ENCODE results near the gene DPYSL4. TPM values are rescaled to one million over a fixed set of nuclear protein-coding genes. Genes with fewer than 3 reads are reported as not detected.

Gene DPYSL4
- total and polyA plus RNA-seq, 2 of the 4 experiments (the other 2 are of a cell fraction): 8.1 to 30.5 TPM

GRCh38 chr10:132204078-132204780 is 17.5 kb downstream of the DPYSL4 start:
- Histone ChIP-seq H3K27me3 (ENCODE audit: control insufficient read depth, insufficient read depth, low read length) (no peaks in the 10 kb centered on the region), H2BK120ac (ENCODE audit: low read depth, low read length) (no peak overlapping the region), H3K23ac (ENCODE audit: low read depth, low read length) (no peak overlapping the region), H3K4me3 (ENCODE audit: insufficient read depth, low read depth, low read length) (no peak overlapping the region), H4K5ac (ENCODE audit: low read depth, low read length) (no peak overlapping the region), H3K4me1 (ENCODE audit: control insufficient read depth, insufficient read depth, low read length) (no peaks in the 10 kb centered on the region), H2BK15ac (ENCODE audit: low read depth, low read length) (no peak overlapping the region), H3K9ac (ENCODE audit: low read depth, low read length) (no peak overlapping the region), H2AFZ (replicated peaks; ENCODE audit: low read length, poor library complexity) (no peak overlapping the region), H4K8ac (ENCODE audit: low read depth in 2 of 2, low read length in 2 of 2) (no peak overlapping the region), H3K18ac (ENCODE audit: low read depth, low read length) (no peak overlapping the region), H2BK20ac (ENCODE audit: low read depth, low read length) (no peak overlapping the region), H3K56ac (ENCODE audit: extremely low read depth, insufficient read depth, low read length) (no peak overlapping the region), H3K9me1 (ENCODE audit: insufficient read depth, low read length) (no peaks in the 10 kb centered on the region), H3K4me2 (ENCODE audit: low read depth, low read length) (no peak overlapping the region), H3K79me1 (ENCODE audit: low read depth in 1 of 2, low read length in 2 of 2) (no peaks in the 10 kb centered on the region), H3K27ac (ENCODE audit: insufficient read depth, low read length) (no peak overlapping the region), H3K9me3 (ENCODE audit: control insufficient read depth, insufficient read depth, low read length) (no peaks in the 10 kb centered on the region), H2BK5ac (ENCODE audit: low read depth, low read length, poor library complexity, severe bottlenecking) (no peak overlapping the region), H4K20me1 (ENCODE audit: insufficient read depth, low read length) (no peaks in the 10 kb centered on the region), H2AK5ac (ENCODE audit: low read depth, low read length) (no peak overlapping the region), H3K4ac (ENCODE audit: low read depth, low read length) (no peak overlapping the region), H3K36me3 (ENCODE audit: control insufficient read depth, insufficient read depth, low read length) (peaks cover 14% of the 10 kb centered on the region), H4K91ac (ENCODE audit: insufficient read depth, low read depth, low read length) (no peak overlapping the region), H2AK9ac (replicated peaks; ENCODE audit: low read depth, low read length, poor library complexity) (no peak overlapping the region), H3K14ac (replicated peaks; ENCODE audit: low read depth, low read length) (no peak overlapping the region)
- in situ Hi-C loops (cut with MboI; ENCODE audit: low sequenced_read_pairs) (no loop called here), intact Hi-C loops (cut with micrococcal nuclease) (no loop called here), dilution Hi-C loops (cut with HindIII; ENCODE audit: low sequenced_read_pairs, unreplicated experiment) (no loop called here)
- CTCF ChIA-PET: interaction anchor here (0.5 kb wide), 1 partner anchor 291 kb away, joined by 4 read pairs; no protein-coding TSS in a partner anchor
- DNase-seq (no peak), ATAC-seq (ENCODE audit: low read depth) (no peak)
- BruUV-seq (replicated peaks): no TSS peak
- TF ChIP-seq CEBPB (IDR thresholded peaks at IDR 0.05; ENCODE audit: low read depth, low read length) (no peak), NFE2L2 (IDR thresholded peaks at IDR 0.05; ENCODE audit: low read depth, low read length) (no peak), ELK1 (IDR thresholded peaks at IDR 0.05; ENCODE audit: borderline replicate concordance, low read depth, low read length) (no peak), RFX5 (IDR thresholded peaks at IDR 0.05; ENCODE audit: low read depth, low read length) (no peak), MAFK (IDR thresholded peaks at IDR 0.05; ENCODE audit: low read depth, low read length) (no peak), POLR2A (IDR thresholded peaks at IDR 0.05; ENCODE audit: low read depth, low read length) (no peak), CTCF (conservative IDR thresholded peaks at IDR 0.05; ENCODE audit: low read depth, low read length) (no peak), FOS (IDR thresholded peaks at IDR 0.05; ENCODE audit: low read depth, low read length) (no peak), MXI1 (IDR thresholded peaks at IDR 0.05; ENCODE audit: borderline replicate concordance, low read depth, low read length) (no peak), USF2 (IDR thresholded peaks at IDR 0.05; ENCODE audit: low read depth, low read length) (no peak), MAZ (IDR thresholded peaks at IDR 0.05; ENCODE audit: borderline replicate concordance, low read depth, low read length) (no peak), BHLHE40 (IDR thresholded peaks at IDR 0.05; ENCODE audit: low read depth, low read length) (no peak), SMC3 (IDR thresholded peaks at IDR 0.05; ENCODE audit: low read depth, low read length) (no peak), CHD1 (IDR thresholded peaks at IDR 0.05; ENCODE audit: low read depth, low read length) (no peak)
- 89% methylated on average over 11 of the region's 20 CpGs; no CpG with 5 or more reads in 1 of the 2 experiments for WGBS, 2 experiments (ENCODE audit: extremely low coverage in 2 of 2, insufficient read length in 1 of 2)
- POLR2A ChIA-PET (ENCODE audit: unreplicated experiment): no interaction called here

Data from IMR-90 (cell line).